NB4 (cell line): ENCODE results near the gene GPSM1.

Experiments
- DNase-seq: peaks from one replicate; pipeline ENCODE4 v3.0.0; 2010; ENCODE audit warnings: low read depth
- H3K4me3 ChIP-seq: one replicate; pipeline ENCODE4 v1.5.1; 2011; ENCODE audit warnings: mild to moderate bottlenecking, low read depth, low read length, moderate library complexity
- CTCF ChIP-seq: IDR thresholded peaks from one replicate; pipeline ENCODE4 v1.5.1; 2012; ENCODE audit warnings: low read depth, low read length
- MAX ChIP-seq: IDR thresholded peaks from 2 replicates; pipeline ENCODE4 v1.6.1; 2011; ENCODE audit warnings: low read depth, low read length
- MYC ChIP-seq: IDR thresholded peaks from 2 replicates; pipeline ENCODE4 v1.6.1; 2011; ENCODE audit warnings: low read depth, low read length
- POLR2A ChIP-seq: IDR thresholded peaks from 2 replicates; pipeline ENCODE4 v1.6.1; 2011; ENCODE audit warnings: mild to moderate bottlenecking; ENCODE audit not compliant: insufficient read length; ENCODE audit errors: extremely low read depth

Gene GPSM1

GRCh38 chr9:136327304-136327974 lies at the start of gene GPSM1:
Gene GPSM1, plus strand, starts transcription at chr9:136327539. Its CDS starts 157 bp downstream, at chr9:136327696.
- DNase-seq = peak; percentile 36
- peak within 1 kb of the TSS; percentile 25 for H3K4me3 ChIP-seq
- TF ChIP-seq MYC (no peak), MAX (no peak), CTCF (no peak), POLR2A (no peak)

GRCh38 chr9:136277746-136278145 lies 49.6 kb upstream of the GPSM1 start:
- H3K4me3 ChIP-seq = no peak overlapping the region
- DNase-seq = no peak
- TF ChIP-seq CTCF (no peak), MAX (no peak), MYC (no peak)

- TF ChIP-seq POLR2A = no peak
- TF ChIP-seq MAX = no peak
- TF ChIP-seq CTCF = no peak
- no peak for TF ChIP-seq MYC
- no peak for DNase-seq
- no peak overlapping the region for H3K4me3 ChIP-seq
Measured at GRCh38 chr9:136278221-136278620, 49.1 kb upstream of the GPSM1 start.

GRCh38 chr9:136278894-136279293 lies 48.4 kb upstream of the GPSM1 start:
- H3K4me3 ChIP-seq = no peak overlapping the region
- TF ChIP-seq MAX (no peak), CTCF (no peak), MYC (no peak), POLR2A (no peak)

GRCh38 chr9:136279471-136279870 lies 47.9 kb upstream of the GPSM1 start:
- no peak for TF ChIP-seq MYC
- TF ChIP-seq CTCF = no peak
- no peak for TF ChIP-seq POLR2A
- TF ChIP-seq MAX = no peak
- no peak overlapping the region for H3K4me3 ChIP-seq
- no peak for DNase-seq

More at GRCh38 chr9:136278894-136279293, 48.4 kb upstream of the GPSM1 start:
- DNase-seq = no peak
